HL-60/S4 (cell line): ENCODE data around the gene KIF1C.
"Not testable (repeated sequence)": the region's sequence is repeated elsewhere in the genome, so short reads cannot be mapped to it uniquely, and the experiment has no call there.

Experiments used
- in situ Hi-C: fragments of 300-500 bp; cut with MboI; formaldehyde crosslinking; loops from 2 replicates; pipeline ENCODE4 v1.14.3; 2022; ENCODE audit warnings: low sequenced_read_pairs

KIF1C gene

DNA sequence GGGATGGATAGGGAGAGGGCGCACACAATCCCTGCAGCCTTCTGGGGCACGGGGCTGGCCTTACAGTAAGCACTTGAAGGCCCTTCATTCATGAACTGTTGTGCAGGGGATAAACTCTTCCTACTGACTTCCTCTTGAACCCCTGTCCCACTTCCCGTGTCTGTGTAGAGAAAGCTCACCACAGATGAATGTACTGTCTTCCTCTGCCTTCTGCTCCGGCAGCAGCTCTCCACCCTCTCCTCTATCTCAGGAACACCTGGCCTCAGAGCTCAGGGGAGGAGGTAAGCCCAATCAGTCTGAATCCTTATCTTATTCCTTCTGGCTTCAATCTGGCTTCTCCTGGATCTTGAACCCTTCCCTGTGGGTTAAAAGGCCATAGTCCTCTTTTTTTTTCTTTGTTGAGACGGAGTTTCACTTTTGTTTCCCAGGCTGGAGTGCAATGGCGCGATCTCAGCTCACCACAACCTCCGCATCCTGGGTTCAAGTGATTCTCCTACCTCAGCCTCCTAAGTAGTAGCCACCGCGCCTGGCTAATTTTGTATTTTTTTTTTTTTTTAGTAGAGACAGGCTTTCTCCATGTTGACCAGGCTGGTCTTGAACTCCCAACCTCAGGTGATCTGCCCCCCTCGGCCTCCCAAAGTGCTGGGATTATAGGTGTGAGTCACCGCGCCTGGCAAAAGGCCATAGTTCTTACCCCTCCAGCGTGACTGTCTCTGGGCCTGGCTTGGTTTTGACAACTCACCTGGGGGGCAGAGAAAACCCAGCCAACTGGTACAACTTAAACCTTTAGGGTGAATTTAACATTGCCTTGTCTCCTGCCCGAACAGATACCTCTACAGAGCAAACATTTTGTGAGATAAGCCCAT lies 44.6 kb downstream of the KIF1C start:
- in situ Hi-C loops = no loop called here

DNA sequence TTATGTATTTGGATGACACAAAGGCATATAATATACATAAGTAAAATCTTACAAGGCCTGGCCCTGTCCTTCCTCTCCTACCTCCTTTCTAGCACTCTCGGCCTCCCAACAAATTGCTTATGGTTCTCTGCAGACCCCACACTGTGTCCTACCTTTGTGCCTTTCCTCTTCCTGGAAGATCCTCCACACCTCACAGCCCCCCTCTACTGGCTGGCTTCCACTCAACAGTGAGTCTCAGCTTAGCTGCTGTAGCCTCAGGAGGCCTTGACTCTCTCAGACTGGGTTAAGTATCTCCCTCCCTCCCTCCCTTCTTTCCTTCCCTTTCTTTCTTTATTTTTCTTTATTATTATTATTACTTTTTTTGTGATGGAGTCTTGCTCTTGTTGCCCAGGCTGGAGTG lies 45.8 kb downstream of the KIF1C start:
- in situ Hi-C loops = no loop called here

DNA sequence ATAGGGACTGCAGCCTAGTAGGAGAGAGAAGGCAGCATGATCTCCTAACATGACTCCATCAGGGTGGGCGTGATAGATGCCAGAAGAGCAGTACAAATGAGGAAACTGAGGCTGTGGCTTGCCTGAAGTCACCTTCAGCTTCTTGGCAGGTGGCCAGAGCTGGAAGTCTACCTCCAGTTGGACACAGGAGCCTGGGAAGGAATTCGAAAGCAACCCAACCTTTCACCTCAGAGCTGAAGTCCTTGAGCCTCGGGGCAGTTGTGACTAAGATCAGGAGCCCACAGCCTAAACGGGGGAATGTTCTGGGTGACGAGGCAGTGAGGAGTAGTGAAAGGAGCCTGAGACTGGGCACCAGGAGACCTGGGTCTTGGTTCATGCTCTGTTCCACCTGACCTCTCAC lies 46.9 kb downstream of the KIF1C start:
- in situ Hi-C loops = no loop called here

DNA sequence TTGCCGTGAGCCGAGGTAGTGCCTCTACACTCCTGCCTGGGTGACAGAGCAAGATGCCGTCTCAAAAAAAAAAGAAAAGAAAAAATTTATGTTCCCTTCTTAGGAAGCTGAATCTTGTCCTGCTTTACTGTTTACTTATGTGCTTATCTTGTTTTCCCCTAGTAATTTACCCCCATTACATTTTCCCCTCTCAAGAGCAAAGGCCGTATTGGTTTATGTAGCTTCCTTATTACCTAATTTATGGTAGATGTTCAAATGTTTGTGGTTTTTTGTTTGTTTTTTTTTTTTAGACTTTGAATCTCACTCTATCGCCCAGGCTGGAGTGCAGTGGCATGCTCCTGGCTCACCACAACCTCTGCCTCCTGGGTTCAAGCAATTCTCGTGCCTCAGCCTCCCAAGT lies 47.7 kb downstream of the KIF1C start:
- in situ Hi-C loops = no loop called here

DNA sequence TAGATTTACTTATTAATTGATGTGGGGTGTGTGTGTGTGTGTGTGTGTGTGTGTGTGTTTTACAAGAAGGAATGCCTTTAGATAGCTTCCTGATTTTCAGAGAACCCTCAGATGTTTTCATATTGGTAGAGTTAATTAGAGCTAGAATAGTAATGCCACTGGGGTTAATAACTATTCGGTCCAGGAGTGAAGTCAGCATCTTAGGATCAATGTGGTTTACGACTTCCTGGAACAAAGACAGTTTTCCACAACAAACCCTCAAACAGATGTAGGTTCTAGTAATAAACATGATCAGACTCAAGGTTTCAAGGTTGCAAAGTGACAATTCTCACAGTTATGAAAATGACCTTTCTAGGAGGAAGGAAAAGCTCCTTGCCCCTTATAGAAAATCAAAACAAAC lies 49.7 kb downstream of the KIF1C start:
- in situ Hi-C loops = no loop called here

DNA sequence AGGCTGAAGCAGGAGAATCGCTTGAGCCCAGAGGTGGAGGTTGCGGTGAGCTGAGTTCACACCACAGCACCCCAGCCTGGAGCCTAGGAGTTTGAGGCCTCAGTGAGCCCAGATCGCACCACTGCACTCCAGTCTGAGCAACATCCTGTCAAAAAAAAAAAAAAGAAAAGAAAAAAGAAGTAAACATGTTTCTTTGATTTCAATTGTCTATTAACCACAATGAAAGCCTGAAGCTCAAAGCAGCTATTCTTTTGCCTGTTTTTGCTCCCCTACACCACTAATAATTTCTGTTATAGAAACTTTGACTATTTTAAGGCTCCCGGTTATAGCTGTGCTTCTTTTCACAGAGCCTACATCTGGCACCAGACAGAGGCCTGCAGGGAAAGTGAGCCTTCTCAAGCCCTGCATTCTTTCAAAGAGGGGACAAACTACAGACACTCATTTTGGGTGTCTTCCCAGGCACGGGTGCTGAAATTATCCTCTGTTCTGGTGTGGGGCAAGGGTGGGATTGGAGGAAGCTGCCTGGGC lies 51.6 kb downstream of the KIF1C start:
- in situ Hi-C loops = no loop called here

DNA sequence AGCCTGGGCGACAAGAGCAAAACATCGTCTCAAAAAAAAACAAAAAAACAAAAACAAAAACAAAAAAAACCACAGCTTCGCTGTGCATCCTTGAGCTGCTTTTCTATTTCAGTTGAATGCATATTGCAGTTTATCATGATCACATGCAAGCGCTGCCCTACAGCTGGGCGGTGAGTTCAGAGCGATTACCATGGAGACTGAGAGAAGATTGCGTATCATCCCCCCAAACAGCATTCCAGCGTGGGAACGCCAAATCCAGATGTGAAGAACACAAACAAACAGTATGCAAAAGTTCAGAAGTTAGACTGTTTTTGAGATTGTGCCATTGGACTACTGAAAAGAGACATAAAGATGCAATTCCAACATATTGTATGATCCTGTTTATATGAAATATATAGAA lies 52.5 kb downstream of the KIF1C start:
- in situ Hi-C loops = no loop called here

DNA sequence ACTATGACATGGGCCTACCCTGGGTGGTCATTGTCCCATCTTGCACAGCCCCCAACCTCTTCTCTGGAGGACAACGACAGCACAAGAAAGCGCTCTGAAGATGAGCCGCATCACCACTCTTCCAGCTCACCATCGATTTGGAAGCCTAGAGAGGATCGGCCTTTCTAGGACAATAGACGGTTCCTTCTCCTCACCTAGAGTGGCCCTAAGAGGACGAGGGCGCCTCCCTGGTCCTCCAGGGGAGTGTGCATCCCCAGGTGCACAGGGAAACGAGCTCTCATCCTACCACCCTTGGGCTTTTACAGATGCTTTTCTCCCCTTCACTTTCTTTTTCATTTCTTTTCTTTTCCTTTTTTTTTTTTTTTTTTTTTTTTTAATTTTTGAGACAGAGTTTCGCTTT lies 57.8 kb downstream of the KIF1C start:
- in situ Hi-C loops = no loop called here

DNA sequence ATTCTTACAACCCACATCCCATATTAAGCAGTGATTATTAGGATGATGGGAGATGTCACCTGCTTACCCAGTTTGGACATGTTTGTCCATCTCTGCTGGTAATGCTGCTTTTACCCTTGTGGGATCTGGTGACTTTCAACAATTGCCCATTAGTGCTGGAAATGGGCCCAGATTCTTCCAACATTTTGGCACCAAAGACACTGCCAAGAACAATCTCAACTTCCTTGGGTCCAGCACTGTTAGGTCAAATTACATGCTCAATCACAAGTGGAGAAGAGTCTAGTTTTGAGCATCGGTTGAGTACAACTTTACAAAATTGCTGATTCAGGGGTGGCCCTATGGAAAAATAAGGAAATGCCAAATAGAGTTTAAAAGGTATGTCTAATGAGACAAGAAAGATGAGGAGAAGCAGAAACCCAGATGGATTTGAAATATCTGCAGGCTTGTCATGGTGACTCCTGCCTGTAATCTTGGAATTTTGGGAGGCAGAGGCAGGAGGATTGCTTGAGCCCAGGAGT lies 67.5 kb downstream of the KIF1C start:
- in situ Hi-C loops = no loop called here

DNA sequence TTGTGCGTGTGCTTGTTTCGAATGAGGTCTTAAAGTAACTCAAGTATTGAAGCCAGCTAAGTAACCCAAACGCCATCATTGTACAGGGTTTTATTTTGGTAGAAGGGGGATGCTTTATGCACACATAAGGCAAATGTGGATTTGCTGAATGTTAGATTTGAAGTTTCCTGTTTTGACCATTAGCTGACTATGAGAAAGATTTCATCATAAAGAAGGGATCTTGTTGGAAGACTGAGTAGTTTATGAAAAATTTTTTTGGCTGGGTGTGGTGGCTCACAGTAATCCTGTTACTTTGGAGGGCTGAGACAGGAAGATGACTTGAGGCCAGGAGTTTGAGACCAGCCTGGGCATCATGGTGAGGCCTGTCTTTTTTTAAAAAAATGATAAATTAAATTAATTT lies 70.5 kb downstream of the KIF1C start:
- in situ Hi-C loops = no loop called here

DNA sequence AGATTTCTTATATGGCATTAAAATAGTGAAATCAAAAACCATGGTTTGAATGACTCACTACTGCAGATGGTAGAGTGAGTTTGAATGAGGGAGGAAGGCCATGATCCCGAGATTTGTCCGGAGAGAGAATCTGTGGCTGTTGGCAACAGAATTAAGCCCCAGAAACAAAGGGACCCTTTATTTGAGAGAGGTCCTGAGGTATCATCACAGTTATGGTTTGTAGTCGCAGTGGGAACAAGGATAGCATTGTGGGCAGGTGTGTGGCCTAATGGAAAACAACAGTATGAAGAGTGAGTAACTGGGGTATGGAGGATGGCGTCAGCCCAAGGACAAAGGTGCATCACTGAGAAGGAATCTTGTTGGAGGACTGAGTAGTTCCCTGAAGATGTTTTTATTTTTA lies 72.0 kb downstream of the KIF1C start:
- in situ Hi-C loops = no loop called here

DNA sequence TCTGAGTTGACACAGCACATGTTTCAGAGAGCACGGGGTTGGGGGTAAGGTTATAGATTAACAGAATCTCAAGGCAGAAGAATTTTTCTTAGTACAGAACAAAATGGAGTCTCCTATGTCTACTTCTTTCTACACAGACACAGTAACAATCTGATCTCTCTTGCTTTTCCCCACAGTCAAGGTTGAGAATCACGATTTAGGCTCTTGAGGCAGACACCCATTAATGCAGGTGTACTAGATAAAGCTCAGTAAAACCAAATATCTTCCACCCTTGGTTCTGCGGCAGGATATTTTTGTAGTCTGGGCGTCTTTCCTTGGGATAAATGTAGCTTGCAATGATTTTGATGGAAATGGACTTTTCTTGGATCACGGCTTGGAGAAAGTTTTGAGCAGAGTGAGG lies 77.7 kb downstream of the KIF1C start:
- in situ Hi-C loops = not testable (repeated sequence)

DNA sequence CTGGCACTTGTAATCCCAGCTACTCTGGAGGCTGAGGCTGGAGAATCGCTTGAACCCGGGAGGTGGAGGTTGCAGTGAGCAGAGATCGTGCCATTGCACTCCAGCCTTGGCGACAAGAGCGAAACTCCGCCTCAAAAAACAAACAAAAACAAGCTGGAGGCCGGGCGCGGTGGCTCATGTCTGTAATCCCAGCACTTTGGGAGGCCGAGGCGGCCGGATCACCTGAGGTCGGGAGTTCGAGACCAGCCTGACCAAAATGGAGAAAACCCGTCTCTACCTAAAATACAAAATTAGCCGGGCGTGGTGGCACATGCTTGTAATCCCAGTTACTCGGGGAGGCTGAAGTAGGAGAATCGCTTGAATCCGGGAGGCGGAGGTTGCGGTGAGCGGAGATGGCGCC lies 79.5 kb downstream of the KIF1C start:
- in situ Hi-C loops = not testable (repeated sequence)

DNA sequence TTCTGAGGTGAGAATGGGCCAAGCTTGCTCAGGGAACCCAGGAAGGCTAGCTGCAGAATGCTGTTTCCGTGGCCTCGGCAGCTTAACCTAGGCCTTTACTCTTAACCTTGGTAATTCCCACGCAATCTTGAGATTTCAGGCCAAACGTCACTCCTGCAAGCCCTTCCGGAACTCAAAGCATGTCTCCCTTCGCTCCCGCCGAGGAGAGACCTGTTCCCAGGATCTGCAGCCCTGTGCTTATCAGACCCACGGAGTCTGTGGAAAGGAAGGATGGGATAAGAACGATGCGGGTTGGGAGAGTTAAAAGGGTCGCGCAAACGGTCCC lies 80.0 kb downstream of the KIF1C start:
- in situ Hi-C loops = no loop called here
